Fibroblast of lung (primary cell): ENCODE data around the gene BAIAP3. TPM values are rescaled to one million over a fixed set of nuclear protein-coding genes. Genes with fewer than 3 reads are reported as not detected.

Experiments used
- DNase-seq, 2 donors: peaks; one replicate each; pipeline versions ENCODE4 v3.0.0 to v3.0.0-alpha.2; 2010; ENCODE audit warnings: low read depth in 2 of 2
- H2AFZ ChIP-seq: 2 replicates; pipeline ENCODE4 v1.5.1; 2012; ENCODE audit warnings: low read length, control low read depth, inconsistent platforms
- H3K27ac ChIP-seq: 2 replicates; pipeline ENCODE4 v1.5.1; 2011; ENCODE audit warnings: low read length, control low read depth; ENCODE audit not compliant: insufficient read depth
- H3K27me3 ChIP-seq: 2 replicates; pipeline ENCODE4 v1.5.1; 2011; ENCODE audit warnings: mild to moderate bottlenecking, low read length; ENCODE audit not compliant: control insufficient read depth, insufficient read depth
- H3K36me3 ChIP-seq: 2 replicates; pipeline ENCODE4 v1.5.1; 2011; ENCODE audit warnings: low read length; ENCODE audit not compliant: control insufficient read depth, insufficient read depth
- H3K4me1 ChIP-seq: 2 replicates; pipeline ENCODE4 v1.5.1; 2011; ENCODE audit warnings: low read length; ENCODE audit not compliant: control insufficient read depth, insufficient read depth; ENCODE audit errors: extremely low read depth
- H3K4me2 ChIP-seq: 2 replicates; pipeline ENCODE4 v1.5.1; 2011; ENCODE audit warnings: low read length, control low read depth; ENCODE audit not compliant: insufficient read depth; ENCODE audit errors: extremely low read depth
- H3K4me3 ChIP-seq, 4 experiments: fragments of 200-600 bp in 1 of 4; sonication (generic) in 1 of 4; replicated peaks in 1 of 4; 2 replicates each; pipeline ENCODE4 v1.5.1; 2011 to 2016; ENCODE audit warnings: low read length in 4 of 4, low read depth in 3 of 4, mild to moderate bottlenecking in 3 of 4, control low read depth in 2 of 4, inconsistent platforms in 1 of 4, mixed read lengths in 1 of 4; ENCODE audit not compliant: insufficient read depth in 1 of 4; ENCODE audit errors: control extremely low read depth in 1 of 4
- H3K79me2 ChIP-seq: 2 replicates; pipeline ENCODE4 v1.5.1; 2012; ENCODE audit warnings: mild to moderate bottlenecking, low read length, inconsistent platforms; ENCODE audit not compliant: control insufficient read depth, insufficient read depth
- H3K9ac ChIP-seq: 2 replicates; pipeline ENCODE4 v1.5.1; 2011; ENCODE audit warnings: mild to moderate bottlenecking, low read length, control low read depth; ENCODE audit not compliant: insufficient read depth
- H3K9me3 ChIP-seq: 2 replicates; pipeline ENCODE4 v1.5.1; 2012; ENCODE audit warnings: low read depth, low read length; ENCODE audit not compliant: control insufficient read depth, insufficient read depth
- H4K20me1 ChIP-seq: 2 replicates; pipeline ENCODE4 v1.5.1; 2011; ENCODE audit warnings: low read length; ENCODE audit not compliant: control insufficient read depth, insufficient read depth; ENCODE audit errors: extremely low read depth
- EZH2 ChIP-seq: IDR thresholded peaks from 2 replicates; pipeline ENCODE4 v1.5.1; 2012; ENCODE audit warnings: low read length, control low read depth, mild to moderate bottlenecking; ENCODE audit errors: missing control alignments
- polyA plus RNA-seq, 2 donors: library from polyadenylated mRNA; depleted of rRNA in 1 of 2; stranded (reverse) in 1 of 2; unstranded in 1 of 2; fragments of >200 nt; gene quantifications; 2 replicates each; pipeline ENCODE4 v1.2.1, GENCODE V29; 2011 to 2012; ENCODE audit warnings: missing spikeins in 1 of 2
- total RNA-seq: library from RNA; depleted of rRNA; stranded (reverse); fragments of >200 nt; gene quantifications from 2 replicates; pipeline ENCODE4 v1.2.1, GENCODE V29; 2014
- TF ChIP-seq, protein P1 (sequence below), 2 donors: IDR thresholded peaks in 1 of 2; conservative IDR thresholded peaks in 1 of 2; 1 replicate in 1 of 2; 2 replicates in 1 of 2; pipeline ENCODE4 v1.5.1; 2011 to 2012; ENCODE audit warnings: low read length in 2 of 2, control low read depth in 1 of 2, inconsistent platforms in 1 of 2, low read depth in 1 of 2, mild to moderate bottlenecking in 1 of 2

The BAIAP3 gene
- total and polyA plus RNA-seq, 2 donors (not counting 1 experiment from before 2014, with no cell fraction given), result 0.22 to 0.83 TPM

DNA sequence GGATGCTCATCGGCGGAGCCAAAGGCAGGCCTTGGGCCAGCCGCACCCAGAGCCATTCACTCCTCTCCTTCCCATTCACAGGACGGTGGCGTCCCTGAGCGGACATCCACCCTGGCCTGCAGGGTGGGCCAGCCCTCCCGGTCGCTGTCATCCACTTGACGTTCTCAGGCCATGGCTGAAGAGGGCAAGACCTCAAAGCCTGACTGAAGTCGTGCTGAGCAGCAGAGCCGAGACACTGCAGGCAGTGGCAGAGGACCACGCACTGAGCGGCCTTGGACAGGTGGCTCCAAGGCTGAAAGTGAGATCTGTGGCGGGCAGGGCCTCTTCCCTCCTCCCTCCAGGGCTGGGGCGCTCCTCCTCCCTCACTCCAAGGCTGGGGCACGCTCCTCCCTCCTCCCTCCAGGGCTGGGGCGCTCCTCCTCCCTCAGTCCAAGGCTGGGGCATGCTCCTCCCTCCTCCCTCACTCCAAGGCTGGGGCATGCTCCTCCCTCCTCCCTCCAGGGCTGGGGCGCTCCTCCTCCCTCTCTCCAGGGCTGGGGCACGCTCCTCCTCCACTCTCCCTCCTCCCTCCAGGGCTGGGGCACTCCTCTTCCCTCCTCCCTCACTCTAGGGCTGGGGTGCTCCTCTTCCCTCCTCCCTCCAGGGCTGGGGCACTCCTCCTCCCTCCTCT, 42.4 kb downstream of the BAIAP3 start:
- Histone ChIP-seq H3K9ac (no peak overlapping the region), H3K4me1 (no peaks in the 10 kb centered on the region), H3K27me3 (no peaks in the 10 kb centered on the region), H3K4me2 (no peak overlapping the region), H3K27ac (no peak overlapping the region), H3K4me3 (no peak overlapping the region), H4K20me1 (no peaks in the 10 kb centered on the region), H2AFZ (no peak overlapping the region), H3K79me2 (no peaks in the 10 kb centered on the region), H3K36me3 (peaks cover 3% of the 10 kb centered on the region), H3K9me3 (no peaks in the 10 kb centered on the region)
- TF ChIP-seq, protein P1, sequence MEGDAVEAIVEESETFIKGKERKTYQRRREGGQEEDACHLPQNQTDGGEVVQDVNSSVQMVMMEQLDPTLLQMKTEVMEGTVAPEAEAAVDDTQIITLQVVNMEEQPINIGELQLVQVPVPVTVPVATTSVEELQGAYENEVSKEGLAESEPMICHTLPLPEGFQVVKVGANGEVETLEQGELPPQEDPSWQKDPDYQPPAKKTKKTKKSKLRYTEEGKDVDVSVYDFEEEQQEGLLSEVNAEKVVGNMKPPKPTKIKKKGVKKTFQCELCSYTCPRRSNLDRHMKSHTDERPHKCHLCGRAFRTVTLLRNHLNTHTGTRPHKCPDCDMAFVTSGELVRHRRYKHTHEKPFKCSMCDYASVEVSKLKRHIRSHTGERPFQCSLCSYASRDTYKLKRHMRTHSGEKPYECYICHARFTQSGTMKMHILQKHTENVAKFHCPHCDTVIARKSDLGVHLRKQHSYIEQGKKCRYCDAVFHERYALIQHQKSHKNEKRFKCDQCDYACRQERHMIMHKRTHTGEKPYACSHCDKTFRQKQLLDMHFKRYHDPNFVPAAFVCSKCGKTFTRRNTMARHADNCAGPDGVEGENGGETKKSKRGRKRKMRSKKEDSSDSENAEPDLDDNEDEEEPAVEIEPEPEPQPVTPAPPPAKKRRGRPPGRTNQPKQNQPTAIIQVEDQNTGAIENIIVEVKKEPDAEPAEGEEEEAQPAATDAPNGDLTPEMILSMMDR (conservative IDR thresholded peaks at IDR 0.05 in 1 of 2, IDR thresholded peaks at IDR 0.05 in 1 of 2; ENCODE audit: low read depth in 1 of 2, low read length in 2 of 2), result no peak
- no peak for TF ChIP-seq EZH2
- no peak for DNase-seq

DNA sequence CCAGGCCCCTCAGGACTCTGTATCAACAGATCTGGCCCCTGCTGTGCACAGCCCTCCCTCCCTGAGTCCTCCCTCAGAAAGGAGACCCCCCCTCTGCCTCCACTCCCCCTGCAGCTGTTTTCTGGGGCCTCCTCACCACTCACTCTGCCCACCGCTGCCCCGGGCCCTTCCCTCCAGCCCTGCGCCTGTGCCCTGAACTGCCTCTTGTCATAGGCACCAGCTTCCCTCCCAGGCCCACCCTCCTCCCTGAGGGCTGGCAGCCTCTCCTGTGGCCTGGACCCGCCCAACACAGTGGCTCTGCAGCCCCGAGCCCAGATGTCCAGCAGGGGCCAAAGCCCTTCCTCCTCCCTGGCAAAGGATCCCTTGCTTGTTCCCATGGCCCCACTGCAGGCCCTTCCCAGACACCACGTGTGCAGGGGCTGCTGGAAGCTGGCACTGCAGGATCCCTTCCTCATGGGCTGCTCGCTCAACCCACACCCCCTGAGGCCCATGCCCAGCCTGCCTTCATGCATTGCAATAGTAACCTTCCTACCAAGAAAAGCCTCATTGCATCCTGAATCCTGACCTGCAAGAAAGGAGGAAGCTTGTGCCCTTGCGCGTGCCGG, 44.1 kb downstream of the BAIAP3 start:
- Histone ChIP-seq H3K4me3 (no peak overlapping the region), H3K36me3 (peaks cover 4% of the 10 kb centered on the region), H3K4me2 (no peak overlapping the region), H3K9me3 (no peaks in the 10 kb centered on the region), H3K9ac (no peak overlapping the region), H3K27me3 (no peaks in the 10 kb centered on the region), H4K20me1 (no peaks in the 10 kb centered on the region), H3K27ac (no peak overlapping the region), H2AFZ (no peak overlapping the region), H3K4me1 (no peaks in the 10 kb centered on the region), H3K79me2 (no peaks in the 10 kb centered on the region)
- TF ChIP-seq, protein P1 (conservative IDR thresholded peaks at IDR 0.05 in 1 of 2, IDR thresholded peaks at IDR 0.05 in 1 of 2; ENCODE audit: low read depth in 1 of 2, low read length in 2 of 2), result no peak
- no peak for TF ChIP-seq EZH2
- DNase-seq, result no peak

DNA sequence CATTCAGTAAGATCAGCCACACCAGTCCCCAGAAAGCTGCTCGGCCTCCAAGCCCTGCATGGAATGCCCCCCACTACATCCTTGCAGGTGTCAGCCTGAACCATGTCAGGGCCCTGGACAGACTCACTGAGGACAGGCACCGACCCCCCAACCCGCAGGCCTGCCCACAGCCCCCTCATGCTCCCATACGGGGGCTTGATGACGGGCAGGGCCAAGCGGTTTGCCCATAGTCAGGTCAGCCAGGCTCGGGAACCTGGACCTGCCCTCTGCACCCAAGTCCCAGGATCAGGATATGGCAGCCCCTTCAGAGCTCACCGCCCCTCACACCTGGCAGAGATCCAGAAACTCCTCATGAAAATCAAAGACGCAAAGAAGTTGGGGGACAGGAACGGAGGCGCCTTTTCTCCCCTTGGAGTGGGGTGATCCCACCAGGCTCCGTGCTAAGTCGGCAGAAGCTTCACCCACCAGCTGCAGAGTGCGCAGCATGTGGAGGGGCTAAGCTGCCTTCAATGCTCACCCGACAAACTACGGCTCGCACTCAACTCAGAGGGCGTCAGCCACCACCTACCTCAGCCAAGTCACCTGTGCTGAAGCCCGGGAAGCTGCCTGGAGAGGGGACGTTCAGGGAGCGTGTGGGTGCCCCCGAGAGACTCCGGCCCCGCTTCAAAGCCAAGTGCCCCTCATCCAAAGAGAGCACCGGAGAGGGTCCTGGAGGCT, 44.8 kb downstream of the BAIAP3 start:
- Histone ChIP-seq H3K9ac (no peak overlapping the region), H3K4me1 (no peaks in the 10 kb centered on the region), H3K9me3 (no peaks in the 10 kb centered on the region), H3K79me2 (no peaks in the 10 kb centered on the region), H3K36me3 (peaks cover 4% of the 10 kb centered on the region), H3K27me3 (no peaks in the 10 kb centered on the region), H3K27ac (peak overlapping the region; percentile 86), H3K4me3 (peak overlapping the region in 2 of 4 experiments; percentile 30 to 58), H2AFZ (no peak overlapping the region), H3K4me2 (peak overlapping the region; percentile 66), H4K20me1 (no peaks in the 10 kb centered on the region)
- DNase-seq, result no peak
- TF ChIP-seq, protein P1 (conservative IDR thresholded peaks at IDR 0.05 in 1 of 2, IDR thresholded peaks at IDR 0.05 in 1 of 2; ENCODE audit: low read depth in 1 of 2, low read length in 2 of 2), result no peak
- TF ChIP-seq EZH2, result no peak
